Ammon's horn (tissue), 1 donor: ENCODE data around the gene PPAT.

Experiments
- DNase-seq: peaks from one replicate; pipeline ENCODE4 v3.0.0-alpha.2; 2016; ENCODE audit warnings: low spot score

Gene PPAT

GRCh38 chr4:56433280-56433679, 2.1 kb downstream of the PPAT start:
- no peak for DNase-seq

GRCh38 chr4:56430203-56430602, 5.2 kb downstream of the PPAT start:
- no peak for DNase-seq

GRCh38 chr4:56427179-56427578, 8.2 kb downstream of the PPAT start:
- no peak for DNase-seq

GRCh38 chr4:56426273-56426672, 9.1 kb downstream of the PPAT start:
- no peak for DNase-seq

GRCh38 chr4:56425518-56425917, 9.9 kb downstream of the PPAT start:
- DNase-seq, result no peak

GRCh38 chr4:56424697-56425514, 10.5 kb downstream of the PPAT start:
- peak; percentile 36 for DNase-seq

GRCh38 chr4:56424176-56424575, 11.2 kb downstream of the PPAT start:
- no peak for DNase-seq

GRCh38 chr4:56417396-56417795, 18.0 kb downstream of the PPAT start:
- no peak for DNase-seq

GRCh38 chr4:56416349-56416748, 19.1 kb downstream of the PPAT start:
- no peak for DNase-seq

- DNase-seq, result no peak
Observed at GRCh38 chr4:56414135-56414670, 21.2 kb downstream of the PPAT start.

- DNase-seq, result peak; percentile 83
Observed at GRCh38 chr4:56410247-56411062, 25.0 kb downstream of the PPAT start.

GRCh38 chr4:56409511-56410090, 25.8 kb downstream of the PPAT start:
- DNase-seq, result no peak

- no peak for DNase-seq
Observed at GRCh38 chr4:56408978-56409377, 26.4 kb downstream of the PPAT start.

GRCh38 chr4:56406151-56406550, 29.3 kb downstream of the PPAT start:
- DNase-seq, result no peak

- no peak for DNase-seq
Observed at GRCh38 chr4:56405016-56405415, 30.4 kb downstream of the PPAT start.

- DNase-seq, result no peak
Observed at GRCh38 chr4:56400560-56400959, 34.9 kb downstream of the PPAT start.

GRCh38 chr4:56391270-56391669, 44.1 kb downstream of the PPAT start:
- DNase-seq, result no peak

GRCh38 chr4:56389558-56389957, 45.9 kb downstream of the PPAT start:
- no peak for DNase-seq

- DNase-seq, result no peak
Observed at GRCh38 chr4:56388306-56388705, 47.1 kb downstream of the PPAT start.

- peak; percentile 95 for DNase-seq
Observed at GRCh38 chr4:56387023-56388001, 48.1 kb downstream of the PPAT start, which contains the start of gene AASDH. TSS of gene AASDH (minus strand) at chr4:56387491. CDS start at chr4:56384299, 3,192 bp downstream.

GRCh38 chr4:56386091-56386490, 49.3 kb downstream of the PPAT start:
- no peak for DNase-seq
